ENCODE measurements around the gene VAT1L. TPM values are rescaled to one million over a fixed set of nuclear protein-coding genes. Genes with fewer than 3 reads are reported as not detected.

VAT1L gene
- total RNA-seq, 1 donor, result under 0.01 TPM

DNA sequence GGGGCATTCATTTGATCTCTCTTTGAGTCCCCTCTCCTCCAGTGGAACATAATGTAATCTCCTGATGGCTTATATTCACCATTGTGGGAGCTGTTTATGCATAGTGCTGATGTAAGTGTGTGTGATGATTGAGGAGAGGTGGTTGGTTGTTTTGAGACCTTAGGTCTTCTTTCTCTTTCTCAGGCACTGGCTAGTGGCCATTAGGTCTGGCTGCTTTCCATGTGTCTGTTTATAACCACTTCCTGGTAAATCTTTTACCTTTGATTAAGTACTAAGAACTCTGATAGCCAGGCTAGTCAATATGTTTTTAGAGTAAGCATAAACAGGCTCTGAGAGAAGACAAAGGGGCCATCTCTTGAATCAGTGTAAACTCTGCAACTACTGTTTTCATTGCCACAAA is 27.9 kb downstream of the VAT1L start:
- H3K9me3 ChIP-seq (ENCODE audit: low read depth, low read length), result no peaks in the 10 kb centered on the region
- no peak overlapping the region for H3K4me3 ChIP-seq (ENCODE audit: insufficient read depth, low read length)
- TF ChIP-seq CTCF (IDR thresholded peaks at IDR 0.05; ENCODE audit: extremely low read depth, low read depth, low read length), result no peak
- H3K36me3 ChIP-seq (ENCODE audit: insufficient read depth, low read length), result no peaks in the 10 kb centered on the region
- H3K27me3 ChIP-seq (ENCODE audit: insufficient read depth, low read length), result no peaks in the 10 kb centered on the region
- H3K27ac ChIP-seq (ENCODE audit: low read depth, low read length), result no peak overlapping the region
- no peaks in the 10 kb centered on the region for H3K4me1 ChIP-seq (ENCODE audit: insufficient read depth, low read length)
- no peaks in the 10 kb centered on the region for H4K20me1 ChIP-seq (ENCODE audit: insufficient read depth, low read length)
- DNase-seq (ENCODE audit: insufficient read length, low spot score, missing footprints), result no peak
- no peak overlapping the region for H2AFZ ChIP-seq (ENCODE audit: low read length)
- no peaks in the 10 kb centered on the region for H3K79me2 ChIP-seq (ENCODE audit: insufficient read depth, low read length)
- H3K4me2 ChIP-seq (ENCODE audit: insufficient read depth, low read length), result no peak overlapping the region

DNA sequence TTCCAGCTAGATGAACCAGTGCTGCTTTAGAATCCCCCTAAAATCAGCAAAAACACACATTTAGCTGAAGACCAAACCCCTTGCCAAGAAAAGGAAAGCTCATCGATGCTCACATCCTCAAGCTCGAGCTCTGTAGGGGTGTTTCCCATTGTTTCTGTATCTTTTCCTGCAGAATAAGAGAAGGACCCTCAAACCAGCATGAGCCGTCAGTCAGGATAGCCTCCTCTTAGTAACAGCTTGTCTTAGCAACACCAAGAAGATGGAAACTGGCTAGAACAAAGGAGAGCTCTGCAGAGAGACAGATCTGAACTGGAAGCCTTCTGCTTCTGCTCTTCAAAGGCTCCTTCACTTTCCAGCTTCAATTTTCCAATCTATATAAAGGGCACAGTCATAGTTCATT is 32.0 kb downstream of the VAT1L start:
- Histone ChIP-seq H3K4me2 (ENCODE audit: insufficient read depth, low read length) (no peak overlapping the region), H3K4me3 (ENCODE audit: insufficient read depth, low read length) (no peak overlapping the region)
- TF ChIP-seq CTCF (IDR thresholded peaks at IDR 0.05; ENCODE audit: extremely low read depth, low read depth, low read length), result no peak

GRCh38 chr16:77822661-77823060 is 34.3 kb downstream of the VAT1L start:
- Histone ChIP-seq H3K27ac (ENCODE audit: low read depth, low read length) (no peak overlapping the region), H3K4me1 (ENCODE audit: insufficient read depth, low read length) (no peaks in the 10 kb centered on the region), H4K20me1 (ENCODE audit: insufficient read depth, low read length) (no peaks in the 10 kb centered on the region), H3K4me2 (ENCODE audit: insufficient read depth, low read length) (no peak overlapping the region), H2AFZ (ENCODE audit: low read length) (no peak overlapping the region), H3K27me3 (ENCODE audit: insufficient read depth, low read length) (no peaks in the 10 kb centered on the region), H3K36me3 (ENCODE audit: insufficient read depth, low read length) (no peaks in the 10 kb centered on the region), H3K4me3 (ENCODE audit: insufficient read depth, low read length) (no peak overlapping the region), H3K9me3 (ENCODE audit: low read depth, low read length) (no peaks in the 10 kb centered on the region), H3K79me2 (ENCODE audit: insufficient read depth, low read length) (no peaks in the 10 kb centered on the region)
- no peak for DNase-seq (ENCODE audit: insufficient read length, low spot score, missing footprints)
- no peak for TF ChIP-seq CTCF (IDR thresholded peaks at IDR 0.05; ENCODE audit: extremely low read depth, low read depth, low read length)

More for the DNA sequence above, 32.0 kb downstream of the VAT1L start:
- H3K9me3 ChIP-seq (ENCODE audit: low read depth, low read length), result no peaks in the 10 kb centered on the region
- no peaks in the 10 kb centered on the region for H3K36me3 ChIP-seq (ENCODE audit: insufficient read depth, low read length)
- H3K79me2 ChIP-seq (ENCODE audit: insufficient read depth, low read length), result no peaks in the 10 kb centered on the region
- H3K27ac ChIP-seq (ENCODE audit: low read depth, low read length), result no peak overlapping the region
- H4K20me1 ChIP-seq (ENCODE audit: insufficient read depth, low read length), result no peaks in the 10 kb centered on the region
- H3K27me3 ChIP-seq (ENCODE audit: insufficient read depth, low read length), result no peaks in the 10 kb centered on the region
- no peak overlapping the region for H2AFZ ChIP-seq (ENCODE audit: low read length)
- H3K4me1 ChIP-seq (ENCODE audit: insufficient read depth, low read length), result no peaks in the 10 kb centered on the region
- no peak for DNase-seq (ENCODE audit: insufficient read length, low spot score, missing footprints)

- Histone ChIP-seq H3K36me3 (ENCODE audit: insufficient read depth, low read length) (no peaks in the 10 kb centered on the region), H3K27me3 (ENCODE audit: insufficient read depth, low read length) (no peaks in the 10 kb centered on the region), H4K20me1 (ENCODE audit: insufficient read depth, low read length) (no peaks in the 10 kb centered on the region), H3K4me2 (ENCODE audit: insufficient read depth, low read length) (no peak overlapping the region), H3K4me1 (ENCODE audit: insufficient read depth, low read length) (no peaks in the 10 kb centered on the region), H2AFZ (ENCODE audit: low read length) (no peak overlapping the region), H3K4me3 (ENCODE audit: insufficient read depth, low read length) (no peak overlapping the region), H3K79me2 (ENCODE audit: insufficient read depth, low read length) (no peaks in the 10 kb centered on the region), H3K9me3 (ENCODE audit: low read depth, low read length) (no peaks in the 10 kb centered on the region), H3K27ac (ENCODE audit: low read depth, low read length) (no peak overlapping the region)
- DNase-seq (ENCODE audit: insufficient read length, low spot score, missing footprints), result no peak
- no peak for TF ChIP-seq CTCF (IDR thresholded peaks at IDR 0.05; ENCODE audit: extremely low read depth, low read depth, low read length)
These were observed 34.7 kb downstream of the VAT1L start for GRCh38 chr16:77823067-77823466.
